GM20431 (cell line): ENCODE results near the gene VPS51.

ENCODE experiments used
- in situ Hi-C: fragments of 300-500 bp; cut with MseI, MboI; formaldehyde crosslinking; loops from one replicate; pipeline ENCODE4 v1.15.0; 2020; ENCODE audit warnings: low sequenced_read_pairs; ENCODE audit not compliant: unreplicated experiment

The VPS51 gene

GRCh38 chr11:65157336-65157735 is 61.3 kb downstream of the VPS51 start:
- in situ Hi-C loops: no loop called here

DNA sequence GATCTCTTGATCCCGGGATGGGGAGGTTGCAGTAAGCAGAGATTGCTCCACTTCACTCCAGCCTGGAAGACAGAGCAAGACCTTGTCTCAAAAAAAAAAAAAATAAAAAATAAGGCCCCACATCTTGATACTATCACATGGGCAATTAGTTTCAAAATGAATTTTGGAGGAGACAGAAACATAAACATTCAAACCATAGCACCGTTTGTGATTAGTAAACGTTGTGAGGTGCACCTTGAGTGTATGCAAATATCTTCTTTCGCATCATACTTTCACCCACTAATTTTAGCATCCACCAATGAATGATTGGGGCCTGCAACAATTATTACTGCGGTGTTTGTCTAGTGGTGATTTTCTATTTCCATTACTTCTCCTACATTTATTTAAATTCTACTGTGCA is 63.0 kb downstream of the VPS51 start:
- in situ Hi-C loops: no loop called here

- in situ Hi-C loops: no loop called here
These were observed 64.6 kb downstream of the VPS51 start for GRCh38 chr11:65160643-65161042.
